HepG2 (cell line): ENCODE data around the gene TTC23. TPM values are rescaled to one million over a fixed set of nuclear protein-coding genes. Genes with fewer than 3 reads are reported as not detected.

ENCODE experiments used
- ATF2 ChIP-seq: sonication (generic); formaldehyde crosslinking; IDR thresholded peaks from 2 replicates; pipeline ENCODE4 v1.4.0; 2020; ENCODE audit warnings: missing genetic modification reagents
- ATRX ChIP-seq: sonication (generic); formaldehyde crosslinking; IDR thresholded peaks from 2 replicates; pipeline ENCODE4 v1.4.0; 2020; ENCODE audit warnings: missing genetic modification reagents, borderline replicate concordance
- BATF2 ChIP-seq: sonication (generic); formaldehyde crosslinking; IDR thresholded peaks from 2 replicates; pipeline ENCODE4 v1.8.0; 2022; ENCODE audit warnings: mild to moderate bottlenecking, missing genetic modification reagents, moderate library complexity
- BRCA1 ChIP-seq: sonication (generic); formaldehyde crosslinking; IDR thresholded peaks from 2 replicates; pipeline ENCODE4 v1.4.0; 2020; ENCODE audit warnings: missing genetic modification reagents
- FOXJ3 ChIP-seq: sonication (generic); formaldehyde crosslinking; IDR thresholded peaks from 2 replicates; pipeline ENCODE4 v1.4.0; 2020; ENCODE audit warnings: missing genetic modification reagents, mild to moderate bottlenecking, borderline replicate concordance
- GATAD1 ChIP-seq: IDR thresholded peaks from 2 replicates; pipeline ENCODE4 v1.6.1; 2016; ENCODE audit warnings: missing genetic modification reagents, missing compliant biosample characterization
- GPBP1L1 ChIP-seq: sonication (generic); formaldehyde crosslinking; IDR thresholded peaks from 2 replicates; pipeline ENCODE4 v1.5.0; 2020; ENCODE audit warnings: mild to moderate bottlenecking, missing genetic modification reagents
- GTF3A ChIP-seq: sonication (generic); formaldehyde crosslinking; conservative IDR thresholded peaks from 2 replicates; pipeline ENCODE4 v1.4.0; 2020; ENCODE audit warnings: mild to moderate bottlenecking, missing genetic modification reagents
- HMG20B ChIP-seq: conservative IDR thresholded peaks from 2 replicates; pipeline ENCODE4 v1.6.1; 2016; ENCODE audit warnings: missing genetic modification reagents, missing compliant biosample characterization
- KLF15 ChIP-seq: sonication (generic); formaldehyde crosslinking; IDR thresholded peaks from 2 replicates; pipeline ENCODE4 v1.8.1; 2023; ENCODE audit warnings: borderline replicate concordance, mild to moderate bottlenecking, inconsistent platforms, missing genetic modification reagents, mixed read lengths
- MED1 ChIP-seq: sonication (generic); formaldehyde crosslinking; IDR thresholded peaks from 2 replicates; pipeline ENCODE4 v1.4.0; 2020; ENCODE audit warnings: missing genetic modification reagents
- PREB ChIP-seq: sonication (generic); formaldehyde crosslinking; IDR thresholded peaks from 2 replicates; pipeline ENCODE4 v1.4.0; 2020; ENCODE audit warnings: missing genetic modification reagents
- RNF219 ChIP-seq: sonication (generic); formaldehyde crosslinking; IDR thresholded peaks from 2 replicates; pipeline ENCODE4 v1.5.0; 2020; ENCODE audit warnings: mild to moderate bottlenecking, missing genetic modification reagents
- TCF7L2 ChIP-seq: IDR thresholded peaks from 2 replicates; pipeline ENCODE4 v1.6.1; 2011; ENCODE audit warnings: mild to moderate bottlenecking, low read depth, low read length, moderate library complexity
- YEATS4 ChIP-seq: sonication (generic); formaldehyde crosslinking; IDR thresholded peaks from 2 replicates; pipeline ENCODE4 v1.4.0; 2020; ENCODE audit warnings: missing genetic modification reagents, borderline replicate concordance
- ZBTB21 ChIP-seq: sonication (generic); formaldehyde crosslinking; IDR thresholded peaks from 2 replicates; pipeline ENCODE4 v1.4.0; 2020; ENCODE audit warnings: missing genetic modification reagents
- ZGPAT ChIP-seq: IDR thresholded peaks from 2 replicates; pipeline ENCODE4 v1.6.1; 2016; ENCODE audit warnings: mild to moderate bottlenecking
- ZNF160 ChIP-seq: sonication (generic); formaldehyde crosslinking; IDR thresholded peaks from 2 replicates; pipeline ENCODE4 v1.8.0; 2022; ENCODE audit warnings: mild to moderate bottlenecking, inconsistent platforms, missing genetic modification reagents
- ZNF17 ChIP-seq: sonication (generic); formaldehyde crosslinking; IDR thresholded peaks from 2 replicates; pipeline ENCODE4 v1.5.0; 2020; ENCODE audit warnings: mild to moderate bottlenecking, missing genetic modification reagents
- ZNF331 ChIP-seq: sonication (generic); formaldehyde crosslinking; IDR thresholded peaks from 2 replicates; pipeline ENCODE4 v1.4.0; 2020; ENCODE audit warnings: missing genetic modification reagents
- ZNF629 ChIP-seq: sonication (generic); formaldehyde crosslinking; conservative IDR thresholded peaks from 2 replicates; pipeline ENCODE4 v1.5.0; 2020; ENCODE audit warnings: missing genetic modification reagents
- ZNF678 ChIP-seq: sonication (generic); formaldehyde crosslinking; IDR thresholded peaks from 2 replicates; pipeline ENCODE4 v1.4.0; 2020; ENCODE audit warnings: mild to moderate bottlenecking, missing genetic modification reagents
- polyA plus RNA-seq, 8 experiments: library from polyadenylated mRNA; depleted of rRNA in 3 of 8; stranded (reverse) in 7 of 8; unstranded in 1 of 8; fragments of >200 nt; fragmentation: Illumina TruSeq in 4 of 8; extraction: Trizol in 4 of 8; gene quantifications; 2 replicates each; pipeline versions ENCODE4 v1.2.1 to v1.2.3, GENCODE V29; 2011 to 2016; ENCODE audit warnings: low read depth in 4 of 8, missing spikeins in 1 of 8, mixed read lengths in 1 of 8; ENCODE audit not compliant: insufficient read depth in 1 of 8
- total RNA-seq, 5 experiments: library from RNA; depleted of rRNA; stranded (reverse); fragments of >200 nt; fragmentation: Illumina TruSeq; extraction: Trizol; gene quantifications; 2 replicates each; pipeline ENCODE4 v1.2.3, GENCODE V29; 2016; ENCODE audit warnings: low read depth in 1 of 5

Gene TTC23
- total and polyA plus RNA-seq, 2 of the 13 experiments (the other 11 are each of a cell fraction or from before 2014, with no cell fraction given), result 1.6 to 11.7 TPM

- 0 out of 2 replicates have a peak, but pooled peaks have one; percentile 41 for TF ChIP-seq ATF2 (CRISPR knock-in tag)
- TF ChIP-seq ZNF629 (CRISPR knock-in tag), result no peak
- TF ChIP-seq ZNF160 (CRISPR knock-in tag), result no peak
- TF ChIP-seq GPBP1L1 (CRISPR knock-in tag), result no peak
- TF ChIP-seq ATRX, result no peak
- TF ChIP-seq GTF3A, result no peak
- TF ChIP-seq ZNF678, result no peak
- TF ChIP-seq PREB (CRISPR knock-in tag), result no peak
- TF ChIP-seq HMG20B, result 0 out of 2 replicates have a peak, but pooled peaks have one; percentile 38
- TF ChIP-seq BRCA1 (CRISPR knock-in tag), result no peak
- TF ChIP-seq ZNF331, result peak; percentile 73
- no peak for TF ChIP-seq ZNF17
- no peak for TF ChIP-seq FOXJ3 (CRISPR knock-in tag)
- TF ChIP-seq YEATS4 (CRISPR knock-in tag), result no peak
- no peak for TF ChIP-seq BATF2
- 0 out of 2 replicates have a peak, but pooled peaks have one; percentile 20 for TF ChIP-seq GATAD1 (CRISPR knock-in tag)
- no peak for TF ChIP-seq KLF15
- no peak for TF ChIP-seq ZBTB21 (CRISPR knock-in tag)
- TF ChIP-seq ZGPAT, result peak; percentile 60; the same call in 1 of the 2 replicates
- no peak for TF ChIP-seq RNF219 (CRISPR knock-in tag)
- 0 out of 2 replicates have a peak, but pooled peaks have one; percentile 16 for TF ChIP-seq MED1 (CRISPR knock-in tag)
- TF ChIP-seq TCF7L2, result no peak
Measured at GRCh38 chr15:99123713-99124451, 125.5 kb downstream of the TTC23 start (continued).
